Mesothelial cell of epicardium (in vitro differentiated cells): Measurements from ENCODE around the gene TRPV6. TPM values are rescaled to one million over a fixed set of nuclear protein-coding genes. Genes with fewer than 3 reads are reported as not detected.

Experiments
- DNase-seq, 2 experiments: peaks; one replicate each; pipeline ENCODE4 v3.0.0; 2021; ENCODE audit warnings: low spot score in 2 of 2; ENCODE audit not compliant: unreplicated experiment in 2 of 2
- H3K27ac Mint-ChIP-seq: 2 replicates; pipeline ENCODE4 v1.8.0; 2021; ENCODE audit warnings: mixed read lengths
- H3K27me3 Mint-ChIP-seq: 2 replicates; pipeline ENCODE4 v1.8.0; 2021; ENCODE audit warnings: low read depth, mixed read lengths
- H3K36me3 Mint-ChIP-seq: 2 replicates; pipeline ENCODE4 v1.8.0; 2021; ENCODE audit warnings: mixed read lengths
- H3K4me1 Mint-ChIP-seq: 2 replicates; pipeline ENCODE4 v1.8.0; 2021; ENCODE audit warnings: mixed read lengths
- H3K4me3 Mint-ChIP-seq: 2 replicates; pipeline ENCODE4 v1.8.0; 2021; ENCODE audit warnings: mild to moderate bottlenecking, moderate library complexity, mixed read lengths
- H3K9me3 Mint-ChIP-seq: 2 replicates; pipeline ENCODE4 v1.8.0; 2021; ENCODE audit warnings: mixed read lengths
- total RNA-seq: library from RNA; stranded (reverse); gene quantifications from 3 replicates; pipeline ENCODE4 v1.2.1, GENCODE V29; 2021
- TF ChIP-seq, protein P1 (sequence below): fragments of 200-600 bp; sonication (generic); IDR thresholded peaks from one replicate; pipeline ENCODE4 v1.5.0; 2021; ENCODE audit warnings: antibody characterized with exemption; ENCODE audit not compliant: unreplicated experiment

The TRPV6 gene
- total RNA-seq, 1 donor from 2014 or later = 5.7 TPM

DNA sequence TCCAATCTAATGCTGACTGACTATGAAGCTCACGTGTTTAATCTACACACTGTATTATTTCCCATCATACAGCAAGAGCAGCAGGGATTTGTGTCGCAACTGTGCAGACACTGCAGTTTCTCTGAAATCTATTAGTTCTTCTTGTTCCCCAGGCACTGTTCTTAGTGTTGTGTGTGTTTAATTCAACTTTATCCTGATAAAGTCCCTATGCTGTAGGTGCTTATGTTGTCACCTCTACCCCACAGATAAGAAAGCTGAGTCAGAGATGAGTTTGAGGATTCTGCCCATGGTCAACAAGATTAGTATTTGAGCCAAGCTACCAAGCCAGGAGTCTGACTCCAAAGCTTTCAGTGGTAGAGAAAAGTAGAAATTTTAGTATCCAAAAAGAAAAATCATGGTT is 53.1 kb downstream of the TRPV6 start:
- Mint-ChIP-seq H3K27me3 (no peaks in the 10 kb centered on the region), H3K36me3 (no peaks in the 10 kb centered on the region), H3K4me1 (peaks cover 4% of the 10 kb centered on the region), H3K4me3 (no peak overlapping the region), H3K9me3 (no peaks in the 10 kb centered on the region), H3K27ac (no peak overlapping the region)
- TF ChIP-seq, protein P1, sequence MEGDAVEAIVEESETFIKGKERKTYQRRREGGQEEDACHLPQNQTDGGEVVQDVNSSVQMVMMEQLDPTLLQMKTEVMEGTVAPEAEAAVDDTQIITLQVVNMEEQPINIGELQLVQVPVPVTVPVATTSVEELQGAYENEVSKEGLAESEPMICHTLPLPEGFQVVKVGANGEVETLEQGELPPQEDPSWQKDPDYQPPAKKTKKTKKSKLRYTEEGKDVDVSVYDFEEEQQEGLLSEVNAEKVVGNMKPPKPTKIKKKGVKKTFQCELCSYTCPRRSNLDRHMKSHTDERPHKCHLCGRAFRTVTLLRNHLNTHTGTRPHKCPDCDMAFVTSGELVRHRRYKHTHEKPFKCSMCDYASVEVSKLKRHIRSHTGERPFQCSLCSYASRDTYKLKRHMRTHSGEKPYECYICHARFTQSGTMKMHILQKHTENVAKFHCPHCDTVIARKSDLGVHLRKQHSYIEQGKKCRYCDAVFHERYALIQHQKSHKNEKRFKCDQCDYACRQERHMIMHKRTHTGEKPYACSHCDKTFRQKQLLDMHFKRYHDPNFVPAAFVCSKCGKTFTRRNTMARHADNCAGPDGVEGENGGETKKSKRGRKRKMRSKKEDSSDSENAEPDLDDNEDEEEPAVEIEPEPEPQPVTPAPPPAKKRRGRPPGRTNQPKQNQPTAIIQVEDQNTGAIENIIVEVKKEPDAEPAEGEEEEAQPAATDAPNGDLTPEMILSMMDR = no peak
- DNase-seq = no peak

DNA sequence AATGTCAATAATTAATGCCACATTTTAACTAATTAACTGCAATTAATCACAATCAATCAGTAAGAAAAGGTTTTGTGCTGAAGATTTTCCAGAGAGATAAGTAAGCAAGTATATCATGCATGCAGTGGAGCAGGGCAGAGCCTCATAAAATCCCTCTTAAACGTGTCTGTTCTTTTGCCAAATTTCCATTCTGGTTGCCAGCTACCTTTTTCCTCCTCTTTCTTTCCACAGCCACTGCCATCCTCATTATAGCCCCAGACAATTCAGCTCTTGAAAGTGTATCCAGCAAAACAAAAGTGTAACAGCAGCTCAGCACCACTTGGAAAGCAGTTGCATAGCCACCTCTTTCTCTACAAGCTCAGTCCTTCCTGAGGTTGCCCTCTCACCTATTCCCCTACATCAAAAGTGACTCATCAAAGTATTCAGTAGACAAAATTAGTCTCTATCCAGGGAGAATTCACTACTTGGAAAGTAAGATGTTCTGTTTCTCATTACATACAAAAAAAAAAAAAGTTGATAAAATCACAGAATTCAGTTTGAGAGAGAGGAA is 57.5 kb downstream of the TRPV6 start:
- peaks cover 4% of the 10 kb centered on the region for H3K4me1 Mint-ChIP-seq
- no peak for DNase-seq
- H3K27me3 Mint-ChIP-seq = no peaks in the 10 kb centered on the region
- H3K36me3 Mint-ChIP-seq = peaks cover 2% of the 10 kb centered on the region
- no peak overlapping the region for H3K4me3 Mint-ChIP-seq
- H3K9me3 Mint-ChIP-seq = peaks cover 18% of the 10 kb centered on the region
- TF ChIP-seq, protein P1 = no peak
- H3K27ac Mint-ChIP-seq = no peak overlapping the region

DNA sequence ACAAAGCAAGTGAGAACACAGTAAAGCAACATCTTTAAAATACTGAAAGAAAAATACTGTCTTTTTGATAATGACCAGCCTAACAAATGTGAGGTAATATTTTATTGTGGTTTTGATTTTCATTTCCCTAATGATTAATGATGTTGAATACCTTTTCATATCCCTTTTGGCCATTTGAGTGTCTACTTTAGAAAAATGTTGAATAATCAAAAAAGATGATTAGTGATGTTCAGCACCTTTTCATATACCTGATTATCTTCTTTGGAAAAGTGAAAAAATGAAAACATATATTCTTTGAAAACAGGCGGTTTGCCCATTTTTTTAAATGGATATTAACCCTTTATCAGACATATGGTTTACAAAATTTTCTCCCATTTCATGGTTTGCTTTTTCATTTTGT is 62.8 kb downstream of the TRPV6 start:
- H3K27me3 Mint-ChIP-seq = peaks cover 2% of the 10 kb centered on the region

More for the DNA sequence above, 62.8 kb downstream of the TRPV6 start:
- TF ChIP-seq, protein P1 = no peak
- Mint-ChIP-seq H3K4me3 (no peak overlapping the region), H3K36me3 (peaks cover 2% of the 10 kb centered on the region), H3K4me1 (no peaks in the 10 kb centered on the region), H3K27ac (no peak overlapping the region), H3K9me3 (peaks cover 41% of the 10 kb centered on the region)
- DNase-seq = no peak

Other genes starting within 250 kb of the TRPV6 start
- not detected in 3 replicates for gene PRSS1, start 136.3 kb downstream of the TRPV6 start, total RNA-seq
- gene PRSS2, start 114.8 kb downstream of the TRPV6 start, total RNA-seq = not detected in 3 replicates
- gene EPHB6, start 30.7 kb downstream of the TRPV6 start, total RNA-seq = 28.0 to 30.9 TPM (median 28.9 TPM) in 3 replicates
- gene TRPV5, start 48.0 kb upstream of the TRPV6 start, total RNA-seq = 0.18 to 0.56 TPM (median 0.29 TPM) in 3 replicates
- gene LLCFC1, start 53.7 kb upstream of the TRPV6 start, total RNA-seq = not detected in 3 replicates
- 1.9 to 4.2 TPM (median 2.3 TPM) in 3 replicates for gene KEL, start 76.6 kb upstream of the TRPV6 start, total RNA-seq
- 0.29 to 0.42 TPM (median 0.33 TPM) in 3 replicates for gene OR9A2, start 141.4 kb upstream of the TRPV6 start, total RNA-seq
- not detected in 3 replicates for gene OR6V1, start 166.6 kb upstream of the TRPV6 start, total RNA-seq
- not detected in 3 replicates for gene PIP, start 246.3 kb upstream of the TRPV6 start, total RNA-seq